HG02571 (cell line): ENCODE data around the gene PITPNM3.

Experiments used
- ATAC-seq: cut with Tn5 transposase; IDR thresholded peaks from one replicate; pipeline ENCODE4 v1.9.1; 2021; ENCODE audit warnings: mild to moderate bottlenecking, moderate library complexity; ENCODE audit not compliant: unreplicated experiment

Gene PITPNM3

GRCh38 chr17:6502871-6503509 is 53.4 kb downstream of the PITPNM3 start:
- ATAC-seq, result no peak

- ATAC-seq, result no peak
These were observed 54.2 kb downstream of the PITPNM3 start for GRCh38 chr17:6502142-6502541.

GRCh38 chr17:6501359-6501758 is 55.0 kb downstream of the PITPNM3 start:
- no peak for ATAC-seq

- no peak for ATAC-seq
These were observed 57.3 kb downstream of the PITPNM3 start for GRCh38 chr17:6498901-6499540.

- no peak for ATAC-seq
These were observed 58.0 kb downstream of the PITPNM3 start for GRCh38 chr17:6498356-6498755.

GRCh38 chr17:6497496-6498221 is 58.7 kb downstream of the PITPNM3 start:
- ATAC-seq, result no peak

- no peak for ATAC-seq
These were observed 59.5 kb downstream of the PITPNM3 start for GRCh38 chr17:6496640-6497441.

GRCh38 chr17:6496116-6496481 is 60.3 kb downstream of the PITPNM3 start:
- no peak for ATAC-seq

GRCh38 chr17:6495450-6496115 is 60.8 kb downstream of the PITPNM3 start:
- ATAC-seq, result no peak

- ATAC-seq, result no peak
These were observed 62.0 kb downstream of the PITPNM3 start for GRCh38 chr17:6494239-6494941.

- ATAC-seq, result no peak
These were observed 63.3 kb downstream of the PITPNM3 start for GRCh38 chr17:6492892-6493674.

GRCh38 chr17:6491071-6491700 is 65.2 kb downstream of the PITPNM3 start:
- no peak for ATAC-seq

GRCh38 chr17:6489016-6489550 is 67.3 kb downstream of the PITPNM3 start:
- ATAC-seq, result no peak

- ATAC-seq, result no peak
These were observed 68.3 kb downstream of the PITPNM3 start for GRCh38 chr17:6488008-6488539.

- ATAC-seq, result no peak
These were observed 68.9 kb downstream of the PITPNM3 start for GRCh38 chr17:6487251-6488007.

- ATAC-seq, result no peak
These were observed 70.5 kb downstream of the PITPNM3 start for GRCh38 chr17:6485646-6486412.

- ATAC-seq, result no peak
These were observed 72.8 kb downstream of the PITPNM3 start for GRCh38 chr17:6483507-6483906.
